Measurements from ENCODE around the gene PLPP3.

GRCh38 chr1:56627019-56627635, 47.8 kb upstream of the PLPP3 start:
- TF ChIP-seq CTCF (IDR thresholded peaks at IDR 0.05) = no peak
- TF ChIP-seq ZFX (IDR thresholded peaks at IDR 0.05; ENCODE audit: borderline replicate concordance) = no peak

Data from 22Rv1 (cell line).